Tibial artery (tissue), 4 donors: Measurements from ENCODE around the gene ARMH3.

Experiments used
- DNase-seq, 2 donors: peaks; one replicate each; pipeline ENCODE4 v3.0.0-alpha.2; 2019
- H3K27ac ChIP-seq, 2 donors: fragments of 200-600 bp; sonication (generic) in 1 of 2; 1 replicate in 1 of 2; 2 replicates in 1 of 2; pipeline ENCODE4 v1.5.1; 2018 to 2019; ENCODE audit warnings: mild to moderate bottlenecking in 1 of 2
- H3K27me3 ChIP-seq, 2 donors: fragments of 200-600 bp; sonication (generic) in 1 of 2; one replicate each; pipeline versions ENCODE4 v1.5.1 to v1.6.0; 2016 to 2019
- H3K36me3 ChIP-seq, 3 donors: fragments of 200-600 bp; sonication (generic) in 2 of 3; one replicate each; pipeline ENCODE4 v1.5.1; 2016 to 2019; ENCODE audit warnings: mild to moderate bottlenecking in 2 of 3
- H3K4me1 ChIP-seq, 4 donors: fragments of 200-600 bp; sonication (generic) in 2 of 4; 1 replicate in 3 of 4; 2 replicates in 1 of 4; pipeline ENCODE4 v1.5.1; 2016 to 2019
- H3K4me3 ChIP-seq, 2 donors: fragments of 200-600 bp; sonication (generic) in 1 of 2; 1 replicate in 1 of 2; 2 replicates in 1 of 2; pipeline ENCODE4 v1.5.1; 2018 to 2019; ENCODE audit warnings: mild to moderate bottlenecking in 2 of 2
- H3K9me3 ChIP-seq, 3 donors: fragments of 200-600 bp; sonication (generic) in 1 of 3; one replicate each; pipeline ENCODE4 v1.5.1; 2016 to 2019
- CTCF ChIP-seq, 2 experiments: fragments of 200-600 bp in 1 of 2; fragments of 450-650 bp in 1 of 2; IDR thresholded peaks; one replicate each; pipeline ENCODE4 v1.5.1; 2017 to 2019; ENCODE audit warnings: antibody characterized with exemption in 2 of 2, mild to moderate bottlenecking in 1 of 2, moderate library complexity in 1 of 2
- intact Hi-C: fragments of 100-400 bp; cut with DNase I; formaldehyde crosslinking; loops from one replicate; pipeline ENCODE4 v1.15.0; 2023; ENCODE audit warnings: low total_unique reads

ARMH3 gene

DNA sequence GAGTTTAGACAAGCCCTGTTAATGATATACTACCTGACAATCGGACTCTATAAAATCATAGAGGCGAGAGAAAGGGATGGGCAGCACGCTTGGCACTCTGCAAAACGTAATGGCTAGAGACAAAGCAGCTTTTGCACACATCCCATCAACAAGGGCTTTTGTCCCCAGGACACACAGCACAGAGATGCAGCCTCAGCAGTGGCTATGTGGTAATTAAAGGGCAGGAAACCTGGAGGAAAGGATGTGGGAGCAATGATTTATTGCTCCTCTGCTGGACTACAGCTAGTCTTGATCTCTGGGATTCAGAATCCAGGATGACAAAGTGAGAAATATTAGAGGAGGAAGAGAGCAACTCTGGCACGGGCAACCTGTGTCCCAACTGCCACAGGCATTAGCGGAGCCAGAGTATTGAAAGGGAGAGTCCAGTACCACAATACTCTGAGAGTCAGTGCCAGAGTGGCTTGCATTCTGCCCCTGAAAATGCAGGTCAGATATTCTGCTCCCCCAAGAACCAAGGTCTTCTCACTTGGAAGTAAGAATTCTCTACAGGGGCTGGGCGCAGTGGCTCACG lies 96.5 kb downstream of the ARMH3 start:
- intact Hi-C loops = no loop called here
- H3K27me3 ChIP-seq = no peaks in the 10 kb centered on the region
- peaks cover 0 to 16% (median 4%) of the 10 kb centered on the region in 4 donors for H3K4me1 ChIP-seq
- no peak overlapping the region for H3K4me3 ChIP-seq
- DNase-seq = no peak
- TF ChIP-seq CTCF (IDR thresholded peaks at IDR 0.05) = no peak
- H3K36me3 ChIP-seq = peaks cover 12 to 32% (median 22%) of the 10 kb centered on the region in 3 donors
- H3K27ac ChIP-seq = no peak overlapping the region
- H3K9me3 ChIP-seq = no peaks in the 10 kb centered on the region

DNA sequence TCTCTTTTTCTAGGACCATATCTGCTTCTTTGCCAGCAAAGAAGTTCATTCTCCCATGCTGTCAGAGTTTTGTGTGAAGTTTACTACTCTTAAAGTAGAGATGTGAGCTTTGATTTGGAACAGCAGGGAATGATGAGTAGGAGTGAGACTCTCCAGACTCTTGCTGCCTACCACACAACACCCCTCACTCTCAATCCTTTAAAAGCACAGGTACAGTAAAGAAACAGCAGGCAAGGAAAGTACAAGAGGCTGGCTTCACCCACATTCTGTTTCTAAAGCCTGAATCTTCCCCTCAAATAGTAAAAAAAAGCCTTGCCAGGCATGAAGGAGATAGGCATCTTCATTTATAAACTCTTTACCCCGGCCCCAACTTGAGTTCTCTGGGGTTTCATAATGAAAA lies 97.3 kb downstream of the ARMH3 start:
- no peaks in the 10 kb centered on the region for H3K9me3 ChIP-seq
- H3K4me3 ChIP-seq = no peak overlapping the region
- no peak for TF ChIP-seq CTCF (IDR thresholded peaks at IDR 0.05)
- no peak overlapping the region for H3K27ac ChIP-seq
- peaks cover 19 to 40% (median 30%) of the 10 kb centered on the region in 3 donors for H3K36me3 ChIP-seq
- peaks cover 0 to 16% (median 4%) of the 10 kb centered on the region in 4 donors for H3K4me1 ChIP-seq
- DNase-seq = no peak
- intact Hi-C loops = no loop called here
- H3K27me3 ChIP-seq = no peaks in the 10 kb centered on the region

DNA sequence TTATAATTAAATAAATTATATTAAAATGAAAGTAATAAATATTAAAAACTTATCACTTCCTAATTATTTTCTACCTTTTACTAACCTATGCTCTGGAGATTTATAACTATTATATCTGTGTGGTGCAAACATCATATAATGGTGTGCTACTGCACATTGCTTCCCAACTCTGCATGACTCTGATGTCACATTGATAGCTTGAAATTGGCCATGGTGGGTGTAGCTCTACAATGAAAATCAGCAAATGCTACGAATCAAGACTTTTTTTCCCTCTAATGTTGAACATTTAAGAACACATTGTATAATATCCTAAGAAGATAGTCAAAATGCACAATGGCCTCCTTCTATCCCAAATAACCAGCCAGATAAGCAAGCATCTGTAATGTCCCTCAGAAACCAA lies 99.1 kb downstream of the ARMH3 start:
- intact Hi-C loops = no loop called here

DNA sequence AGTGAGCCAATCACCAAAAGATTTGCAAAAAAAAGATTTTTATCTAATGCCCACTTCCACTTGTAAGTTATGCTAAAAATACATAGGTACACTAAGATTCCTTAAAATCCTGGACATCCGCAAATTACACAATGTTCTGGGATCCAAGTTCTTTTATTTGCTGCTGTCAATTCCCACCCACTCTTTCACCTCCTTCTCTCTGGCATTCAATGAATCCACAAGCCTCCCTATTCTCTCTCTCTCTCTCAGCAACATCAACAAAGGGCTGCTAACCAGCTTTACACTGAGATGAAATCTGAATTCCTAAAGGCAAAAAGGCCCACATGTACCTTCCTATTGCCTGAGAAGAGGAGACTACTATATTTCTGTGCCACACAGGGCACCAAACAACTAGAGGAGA lies 99.9 kb downstream of the ARMH3 start:
- Histone ChIP-seq H3K4me1 (peaks cover 0 to 4% (median 2%) of the 10 kb centered on the region in 4 donors), H3K27ac (no peak overlapping the region), H3K36me3 (peaks cover 31 to 64% (median 36%) of the 10 kb centered on the region in 3 donors), H3K4me3 (no peak overlapping the region), H3K9me3 (no peaks in the 10 kb centered on the region), H3K27me3 (no peaks in the 10 kb centered on the region)
- intact Hi-C loops = no loop called here
- no peak for TF ChIP-seq CTCF (IDR thresholded peaks at IDR 0.05)
- no peak for DNase-seq

More for the DNA sequence above, 99.1 kb downstream of the ARMH3 start:
- no peak for TF ChIP-seq CTCF (IDR thresholded peaks at IDR 0.05)
- H3K4me1 ChIP-seq = peaks cover 0 to 12% (median 4%) of the 10 kb centered on the region in 4 donors
- H3K4me3 ChIP-seq = no peak overlapping the region
- no peaks in the 10 kb centered on the region for H3K27me3 ChIP-seq
- no peak for DNase-seq
- H3K36me3 ChIP-seq = peaks cover 24 to 57% (median 32%) of the 10 kb centered on the region in 3 donors
- no peaks in the 10 kb centered on the region for H3K9me3 ChIP-seq
- H3K27ac ChIP-seq = no peak overlapping the region

GRCh38 chr10:101952191-101952590 lies 103.8 kb downstream of the ARMH3 start:
- Histone ChIP-seq H3K4me1 (no peaks in the 10 kb centered on the region), H3K36me3 (peaks cover 52 to 66% (median 53%) of the 10 kb centered on the region in 3 donors)

More at GRCh38 chr10:101952191-101952590, 103.8 kb downstream of the ARMH3 start:
- DNase-seq = no peak
- H3K27me3 ChIP-seq = no peaks in the 10 kb centered on the region
- intact Hi-C loops = no loop called here
- H3K4me3 ChIP-seq = no peak overlapping the region
- peaks cover 0 to 10% (median 0%) of the 10 kb centered on the region in 3 donors for H3K9me3 ChIP-seq
- no peak for TF ChIP-seq CTCF (IDR thresholded peaks at IDR 0.05)
- no peak overlapping the region for H3K27ac ChIP-seq
